ENCODE data around the gene KIF1A. TPM values are rescaled to one million over a fixed set of nuclear protein-coding genes. Genes with fewer than 3 reads are reported as not detected.

KIF1A gene
- total RNA-seq, 2 experiments from 2014 or later, result 9.0 to 10.2 TPM

- Mint-ChIP-seq H3K27me3 (peaks cover 13% of the 10 kb centered on the region), H3K27ac (no peak overlapping the region), H3K4me1 (ENCODE audit: low read depth) (no peaks in the 10 kb centered on the region), H3K9me3 (no peaks in the 10 kb centered on the region), H3K36me3 (ENCODE audit: low read depth) (no peaks in the 10 kb centered on the region), H3K4me3 (no peak overlapping the region)
- ChIA-PET POLR2A (no interaction called here), CTCF (no interaction called here)
- intact Hi-C loops (cut with micrococcal nuclease), result no loop called here
- no peak for ATAC-seq
- DNase-seq, result no peak
- TF ChIP-seq CTCF (IDR thresholded peaks at IDR 0.05), result no peak
These were observed 14.0 kb downstream of the KIF1A start for GRCh38 chr2:240806006-240806405.

- CTCF ChIA-PET, result interaction anchor here (1.2 kb wide), 1 partner anchor 48 kb away, joined by 3 read pairs; no protein-coding TSS in a partner anchor
- ATAC-seq (no peak), DNase-seq (no peak)
- Mint-ChIP-seq H3K4me1 (ENCODE audit: low read depth) (no peaks in the 10 kb centered on the region), H3K9me3 (no peaks in the 10 kb centered on the region), H3K27me3 (peaks cover 14% of the 10 kb centered on the region), H3K36me3 (ENCODE audit: low read depth) (no peaks in the 10 kb centered on the region), H3K27ac (no peak overlapping the region), H3K4me3 (no peak overlapping the region)
- TF ChIP-seq CTCF (IDR thresholded peaks at IDR 0.05), result no peak
- POLR2A ChIA-PET, result no interaction called here
- intact Hi-C loops (cut with micrococcal nuclease), result no loop called here
These were observed 16.8 kb downstream of the KIF1A start for GRCh38 chr2:240803191-240803590.

- no peak for ATAC-seq
- DNase-seq, result no peak
- H3K9me3 Mint-ChIP-seq, result no peaks in the 10 kb centered on the region
- POLR2A ChIA-PET, result no interaction called here
- H3K27me3 Mint-ChIP-seq, result peaks cover 13% of the 10 kb centered on the region
- CTCF ChIA-PET, result no interaction called here
- H3K27ac Mint-ChIP-seq, result no peak overlapping the region
- no peak for TF ChIP-seq CTCF (IDR thresholded peaks at IDR 0.05)
- intact Hi-C loops (cut with micrococcal nuclease), result no loop called here
- H3K36me3 Mint-ChIP-seq (ENCODE audit: low read depth), result no peaks in the 10 kb centered on the region
- no peaks in the 10 kb centered on the region for H3K4me1 Mint-ChIP-seq (ENCODE audit: low read depth)
- no peak overlapping the region for H3K4me3 Mint-ChIP-seq
These were observed 20.8 kb downstream of the KIF1A start for GRCh38 chr2:240799033-240799820.

GRCh38 chr2:240798327-240798905 is 21.6 kb downstream of the KIF1A start:
- H3K27me3 Mint-ChIP-seq, result peaks cover 10% of the 10 kb centered on the region
- H3K9me3 Mint-ChIP-seq, result no peaks in the 10 kb centered on the region
- ChIA-PET POLR2A (no interaction called here), CTCF (no interaction called here)
- H3K4me1 Mint-ChIP-seq (ENCODE audit: low read depth), result no peaks in the 10 kb centered on the region
- no peak overlapping the region for H3K4me3 Mint-ChIP-seq
- H3K27ac Mint-ChIP-seq, result no peak overlapping the region
- intact Hi-C loops (cut with micrococcal nuclease), result no loop called here
- TF ChIP-seq CTCF (IDR thresholded peaks at IDR 0.05), result no peak
- no peaks in the 10 kb centered on the region for H3K36me3 Mint-ChIP-seq (ENCODE audit: low read depth)
- no peak for DNase-seq
- no peak for ATAC-seq

- no peak overlapping the region for H3K27ac Mint-ChIP-seq
- H3K36me3 Mint-ChIP-seq (ENCODE audit: low read depth), result no peaks in the 10 kb centered on the region
- no peaks in the 10 kb centered on the region for H3K9me3 Mint-ChIP-seq
- ATAC-seq, result no peak
- no peak for TF ChIP-seq CTCF (IDR thresholded peaks at IDR 0.05)
- intact Hi-C loops (cut with micrococcal nuclease), result no loop called here
- H3K27me3 Mint-ChIP-seq, result peaks cover 9% of the 10 kb centered on the region
- no peaks in the 10 kb centered on the region for H3K4me1 Mint-ChIP-seq (ENCODE audit: low read depth)
- CTCF ChIA-PET, result no interaction called here
- POLR2A ChIA-PET, result no interaction called here
- peak; percentile 0 for DNase-seq
- no peak overlapping the region for H3K4me3 Mint-ChIP-seq
These were observed 22.1 kb downstream of the KIF1A start for GRCh38 chr2:240797914-240798313.
